Stimulated activated naive CD8-positive, alpha-beta T cell treated with anti-CD3 and anti-CD28 coated beads, Interleukin-15, Interleukin-2, amounts not matched to agents 100 U/mL and 50 U/mL, for 24 hours (primary cell): Measurements from ENCODE around the gene LTA.

Source experiments
- ATAC-seq: fragments of 150-1000 bp; cut with Tn5 transposase; one replicate; pipeline ENCODE4 v1.10.0; 2021
- DNase-seq: peaks from one replicate; pipeline ENCODE4 v3.0.0; 2021

LTA gene, protein sequence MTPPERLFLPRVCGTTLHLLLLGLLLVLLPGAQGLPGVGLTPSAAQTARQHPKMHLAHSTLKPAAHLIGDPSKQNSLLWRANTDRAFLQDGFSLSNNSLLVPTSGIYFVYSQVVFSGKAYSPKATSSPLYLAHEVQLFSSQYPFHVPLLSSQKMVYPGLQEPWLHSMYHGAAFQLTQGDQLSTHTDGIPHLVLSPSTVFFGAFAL

DNA sequence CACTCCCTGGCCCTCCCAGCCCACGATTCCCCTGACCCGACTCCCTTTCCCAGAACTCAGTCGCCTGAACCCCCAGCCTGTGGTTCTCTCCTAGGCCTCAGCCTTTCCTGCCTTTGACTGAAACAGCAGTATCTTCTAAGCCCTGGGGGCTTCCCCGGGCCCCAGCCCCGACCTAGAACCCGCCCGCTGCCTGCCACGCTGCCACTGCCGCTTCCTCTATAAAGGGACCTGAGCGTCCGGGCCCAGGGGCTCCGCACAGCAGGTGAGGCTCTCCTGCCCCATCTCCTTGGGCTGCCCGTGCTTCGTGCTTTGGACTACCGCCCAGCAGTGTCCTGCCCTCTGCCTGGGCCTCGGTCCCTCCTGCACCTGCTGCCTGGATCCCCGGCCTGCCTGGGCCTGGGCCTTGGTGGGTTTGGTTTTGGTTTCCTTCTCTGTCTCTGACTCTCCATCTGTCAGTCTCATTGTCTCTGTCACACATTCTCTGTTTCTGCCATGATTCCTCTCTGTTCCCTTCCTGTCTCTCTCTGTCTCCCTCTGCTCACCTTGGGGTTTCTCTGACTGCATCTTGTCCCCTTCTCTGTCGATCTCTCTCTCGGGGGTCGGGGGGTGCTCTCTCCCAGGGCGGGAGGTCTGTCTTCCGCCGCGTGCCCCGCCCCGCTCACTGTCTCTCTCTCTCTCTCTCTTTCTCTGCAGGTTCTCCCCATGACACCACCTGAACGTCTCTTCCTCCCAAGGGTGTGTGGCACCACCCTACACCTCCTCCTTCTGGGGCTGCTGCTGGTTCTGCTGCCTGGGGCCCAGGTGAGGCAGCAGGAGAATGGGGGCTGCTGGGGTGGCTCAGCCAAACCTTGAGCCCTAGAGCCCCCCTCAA, at the start of gene LTA:
Gene LTA, plus strand, starts transcription at position 249 of the 871 bp plus-strand sequence. Its CDS starts 454 bp downstream, at position 703.
- DNase-seq (peak; percentile 85), ATAC-seq (peak; percentile 56)

DNA sequence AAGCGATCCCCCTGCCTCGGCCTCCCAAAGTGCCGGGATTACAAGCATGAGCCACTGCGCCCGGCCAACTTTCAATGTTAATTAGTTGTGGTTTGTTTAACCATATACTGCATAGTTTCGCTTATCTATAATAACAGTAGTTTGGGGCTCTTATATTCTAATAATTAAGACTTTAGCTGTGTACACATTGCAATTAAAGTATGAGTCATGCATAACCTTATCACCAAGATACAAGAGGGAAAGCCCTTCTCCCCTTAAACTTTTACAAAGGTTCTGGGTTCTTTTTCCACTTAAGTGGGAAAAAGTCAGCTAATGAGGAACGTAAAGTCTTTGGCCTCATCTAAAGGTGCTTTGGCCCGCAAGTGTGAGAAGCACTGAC, 46.5 kb upstream of the LTA start:
- ATAC-seq (no peak), DNase-seq (no peak)

DNA sequence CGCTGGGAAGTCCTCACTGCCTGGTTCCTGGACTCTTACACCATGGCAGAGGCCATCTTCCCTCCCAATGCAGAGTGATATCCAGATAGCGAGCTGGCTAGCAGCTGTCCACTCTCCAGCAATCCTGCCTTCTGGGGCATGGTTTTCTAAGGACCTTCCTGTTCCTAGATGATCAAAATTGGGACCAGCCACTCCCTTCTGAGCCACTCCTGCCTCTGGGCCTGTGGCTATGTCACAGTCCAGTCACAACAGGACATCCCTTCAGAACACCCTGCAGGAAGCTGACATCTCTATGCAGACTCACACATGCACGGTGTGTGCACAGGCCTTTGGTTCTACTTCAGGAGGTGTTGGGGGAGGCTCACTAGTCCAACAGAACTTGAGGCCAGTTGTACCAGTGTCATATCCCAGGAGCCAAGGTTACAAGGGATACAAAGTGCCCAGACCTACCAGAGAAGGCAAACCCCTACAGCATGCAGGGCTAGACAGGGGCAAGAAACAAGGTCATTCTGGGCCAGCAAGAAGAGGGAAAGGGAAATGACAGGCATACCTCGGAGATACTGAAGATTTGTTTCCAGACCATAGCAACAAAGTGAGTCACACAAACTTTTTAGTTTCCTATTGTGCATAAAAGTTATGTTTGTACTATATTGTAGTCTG, 46.0 kb upstream of the LTA start:
- ATAC-seq (no peak), DNase-seq (no peak)

DNA sequence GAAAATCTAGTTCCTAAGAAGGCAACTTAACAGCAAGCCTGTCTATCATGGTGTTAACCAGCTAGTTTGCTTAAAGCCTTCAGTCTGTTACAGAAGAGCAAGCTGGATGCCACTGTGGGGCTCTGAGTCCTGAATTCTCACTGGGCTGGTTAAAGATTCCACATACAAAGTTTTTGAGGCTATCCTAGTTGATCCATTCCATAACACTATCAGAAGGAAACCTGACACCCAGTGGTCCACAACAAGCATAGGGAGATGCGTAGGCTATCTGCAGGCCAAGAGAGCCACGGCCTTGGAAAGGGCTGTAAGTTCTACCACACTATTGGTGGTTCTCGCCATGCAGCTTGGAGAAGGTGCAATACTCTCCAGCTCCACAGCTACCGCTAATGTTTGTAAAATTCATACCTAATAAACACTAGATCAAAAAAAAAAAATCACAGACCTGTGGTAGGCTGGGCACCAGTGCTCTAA, 43.7 kb upstream of the LTA start:
- peak; percentile 14 for ATAC-seq
- no peak for DNase-seq

DNA sequence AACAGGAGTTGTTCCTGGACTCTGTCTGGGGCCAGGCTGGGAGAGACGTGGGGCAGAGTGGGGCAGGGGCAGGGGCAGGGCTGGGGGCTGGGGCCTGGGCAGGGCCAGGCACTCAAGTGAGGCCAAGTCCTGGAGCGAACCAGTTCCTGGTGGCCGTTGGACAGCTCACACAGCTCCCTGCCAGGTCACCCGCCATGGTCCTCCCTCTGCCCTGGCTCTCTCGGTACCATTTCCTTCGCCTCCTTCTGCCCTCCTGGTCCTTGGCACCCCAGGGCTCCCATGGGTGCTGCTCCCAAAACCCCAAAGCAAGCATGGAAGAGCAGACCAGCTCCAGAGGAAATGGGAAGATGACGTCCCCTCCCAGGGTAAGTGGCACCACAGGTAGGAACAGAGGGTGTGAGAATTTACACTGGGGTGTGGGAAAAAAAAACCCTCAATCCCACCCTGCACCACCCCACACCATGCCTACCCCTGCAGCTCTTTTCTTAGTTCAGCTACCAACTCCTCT, 43.2 kb upstream of the LTA start, which contains the start of gene MCCD1:
Gene MCCD1, plus strand, starts transcription at position 142 of the 508 bp plus-strand sequence. Its CDS starts 53 bp downstream, at position 195.
- peak; percentile 21 for ATAC-seq

DNA sequence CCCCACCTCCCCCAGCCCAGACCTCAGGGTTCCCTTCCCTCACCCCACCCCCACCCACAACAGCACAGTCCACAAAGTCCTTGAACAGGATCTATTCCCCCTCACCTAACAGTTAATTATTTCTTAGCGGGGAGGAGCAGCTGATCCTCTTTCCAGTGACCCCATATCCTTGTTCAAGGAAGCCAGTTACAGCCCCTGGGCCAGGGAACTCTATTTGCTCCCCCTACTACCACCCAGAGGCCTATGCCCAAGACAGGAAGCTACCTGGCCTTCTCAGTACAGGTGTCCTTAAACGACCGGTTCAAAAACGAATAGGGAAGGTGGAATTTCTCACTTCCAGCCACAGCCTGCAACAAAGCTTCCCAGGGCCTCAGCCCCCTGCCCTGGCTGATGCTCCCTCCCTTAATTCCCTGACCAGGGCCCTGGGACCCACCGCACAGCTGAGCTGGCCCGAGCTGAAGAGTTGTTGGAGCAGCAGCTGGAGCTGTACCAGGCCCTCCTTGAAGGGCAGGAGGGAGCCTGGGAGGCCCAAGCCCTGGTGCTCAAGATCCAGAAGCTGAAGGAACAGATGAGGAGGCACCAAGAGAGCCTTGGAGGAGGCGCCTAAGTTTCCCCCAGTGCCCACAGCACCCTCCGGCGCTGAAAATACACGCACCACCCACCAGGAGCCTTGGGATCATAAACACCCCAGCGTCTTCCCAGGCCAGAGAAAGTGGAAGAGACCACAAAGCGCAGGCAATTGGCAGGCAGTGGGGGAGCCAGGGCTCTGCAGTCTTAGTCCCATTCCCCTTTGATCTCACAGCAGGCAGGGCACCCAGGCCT, 42.5 kb upstream of the LTA start:
- DNase-seq (no peak), ATAC-seq (no peak)

More for the DNA sequence above, 43.2 kb upstream of the LTA start, which contains the start of gene MCCD1:
- no peak for DNase-seq

DNA sequence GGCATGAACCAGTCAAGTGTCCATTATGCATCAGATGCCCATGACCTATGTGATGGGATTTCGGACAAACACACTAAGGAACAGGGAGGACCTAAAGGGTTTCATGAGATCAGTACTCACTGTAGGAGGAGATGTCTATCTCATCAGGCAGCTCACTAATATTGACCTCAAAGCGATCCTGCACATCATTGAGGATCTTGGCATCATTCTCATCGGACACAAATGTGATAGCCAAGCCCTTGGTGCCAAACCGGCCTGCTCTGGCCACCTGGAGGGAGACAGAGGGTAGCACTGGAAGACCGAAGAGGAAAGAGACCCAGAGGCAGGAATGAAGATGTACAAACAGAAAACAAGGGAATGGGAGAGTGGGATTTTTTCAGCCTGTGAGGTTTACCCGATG, 41.4 kb upstream of the LTA start:
- no peak for ATAC-seq
- DNase-seq: no peak

DNA sequence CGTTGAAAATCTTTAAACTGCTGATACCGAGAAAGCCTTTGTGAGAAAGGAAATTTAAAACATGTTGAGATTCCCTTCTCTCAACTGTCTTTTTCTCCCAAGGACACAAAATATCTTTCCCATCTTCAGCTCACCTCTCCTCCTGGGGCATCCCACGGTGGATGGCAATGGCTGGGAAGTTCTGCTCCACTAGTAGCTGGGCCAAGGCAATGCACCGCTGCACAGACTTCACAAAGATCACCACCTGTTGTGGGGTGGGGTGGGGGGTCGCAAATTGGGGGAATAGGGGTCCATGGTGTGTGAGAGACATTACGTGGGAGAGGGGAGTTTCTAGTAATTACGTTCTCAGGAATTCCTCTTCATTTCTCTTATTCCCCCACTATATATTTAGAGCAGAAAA, 40.9 kb upstream of the LTA start:
- DNase-seq (no peak), ATAC-seq (no peak)

DNA sequence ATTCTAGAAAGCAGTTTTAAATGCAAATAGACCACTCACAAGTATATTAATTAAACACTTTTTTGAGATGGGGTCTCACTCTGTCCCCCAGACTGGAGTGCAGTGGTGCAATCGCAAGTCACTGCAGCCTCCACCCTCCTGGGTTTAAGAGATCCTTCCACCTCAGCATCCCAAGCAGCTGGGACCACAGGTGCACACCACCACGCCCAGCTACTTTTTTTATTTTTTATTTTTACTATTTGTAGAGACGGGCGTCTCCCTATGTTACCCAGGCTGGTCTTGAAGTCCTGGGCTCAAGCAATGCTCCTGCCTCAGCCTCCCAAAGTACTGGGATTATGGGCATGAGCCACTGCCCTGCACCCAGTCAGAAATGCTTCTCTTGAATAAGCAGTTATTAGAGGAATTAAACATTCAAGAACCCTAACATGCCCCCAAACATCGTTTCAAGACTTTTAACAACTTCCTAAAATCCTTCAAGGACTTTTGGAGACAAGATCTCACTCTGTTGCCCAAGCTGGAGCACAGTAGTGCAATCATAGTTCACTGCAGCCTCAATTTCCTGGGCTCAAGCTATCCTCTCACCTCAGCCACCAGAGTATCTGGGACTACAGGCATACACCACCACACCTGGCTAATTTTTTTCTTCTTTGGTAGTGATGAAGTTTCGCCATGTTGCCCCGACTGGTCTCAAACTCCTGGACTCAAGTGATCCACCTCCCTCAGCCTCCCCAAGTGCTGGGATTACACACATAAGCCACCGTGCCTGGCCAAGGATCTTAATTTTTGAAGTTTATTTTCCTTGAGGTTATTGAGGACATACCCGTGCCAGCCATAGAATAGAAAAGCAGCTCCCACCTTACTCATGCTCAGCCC, 40.1 kb upstream of the LTA start:
- ATAC-seq (no peak), DNase-seq (no peak)

DNA sequence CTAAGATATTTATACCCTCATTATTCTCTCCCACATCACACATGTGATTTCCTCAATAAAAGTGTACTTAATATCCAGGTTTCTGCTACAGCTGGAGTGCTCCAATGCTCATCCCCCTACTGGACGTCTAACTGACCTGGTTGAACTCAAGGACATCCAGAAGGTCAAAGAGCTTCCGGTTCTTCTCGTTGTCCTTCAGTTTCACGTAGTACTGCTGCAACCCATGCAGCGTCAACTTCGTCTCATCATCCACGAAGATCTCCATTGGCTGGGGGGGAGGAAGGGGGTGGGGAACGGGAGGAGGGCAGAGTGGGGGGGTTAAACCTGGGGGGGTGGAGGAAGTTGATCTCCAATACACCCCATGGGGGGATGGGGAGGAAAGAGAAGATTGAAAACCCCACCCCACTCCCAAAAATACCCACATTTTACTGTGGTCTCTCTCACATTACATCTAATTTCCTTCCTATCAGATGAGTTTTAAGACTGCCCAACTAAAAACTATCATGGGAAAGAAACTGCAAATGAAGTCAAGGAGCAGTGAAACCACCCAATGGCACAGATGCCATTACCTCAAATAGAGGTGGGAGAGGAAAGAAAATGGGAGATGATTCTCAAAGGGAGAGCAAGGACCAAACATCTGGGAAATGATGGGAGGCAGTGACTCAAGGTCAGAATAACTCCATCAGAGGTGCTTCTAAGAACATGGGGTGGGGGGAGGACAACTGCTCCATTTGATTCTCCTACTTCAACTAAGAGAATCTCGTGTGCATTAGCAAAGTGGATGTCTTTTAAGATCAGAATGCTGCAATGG, 39.2 kb upstream of the LTA start:
- DNase-seq (no peak), ATAC-seq (no peak)

DNA sequence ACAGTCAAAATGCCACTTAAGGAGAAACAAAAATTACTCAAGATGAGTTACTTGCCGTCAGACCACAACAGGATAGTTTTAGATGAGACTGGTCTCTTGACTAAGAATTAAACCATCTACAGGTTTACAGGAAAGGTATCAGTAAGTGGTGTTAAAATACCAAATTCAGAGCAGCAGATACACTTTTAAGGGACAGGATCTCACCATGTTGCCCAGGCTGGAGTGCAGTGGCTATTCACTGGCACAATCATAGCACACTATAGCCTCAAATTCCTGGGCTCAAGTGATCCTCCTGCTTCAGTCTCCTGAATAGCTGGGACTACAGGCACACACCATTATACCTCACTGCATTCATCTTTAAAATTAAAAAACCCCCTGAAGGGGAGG, 38.6 kb upstream of the LTA start:
- ATAC-seq: no peak
- DNase-seq: no peak

DNA sequence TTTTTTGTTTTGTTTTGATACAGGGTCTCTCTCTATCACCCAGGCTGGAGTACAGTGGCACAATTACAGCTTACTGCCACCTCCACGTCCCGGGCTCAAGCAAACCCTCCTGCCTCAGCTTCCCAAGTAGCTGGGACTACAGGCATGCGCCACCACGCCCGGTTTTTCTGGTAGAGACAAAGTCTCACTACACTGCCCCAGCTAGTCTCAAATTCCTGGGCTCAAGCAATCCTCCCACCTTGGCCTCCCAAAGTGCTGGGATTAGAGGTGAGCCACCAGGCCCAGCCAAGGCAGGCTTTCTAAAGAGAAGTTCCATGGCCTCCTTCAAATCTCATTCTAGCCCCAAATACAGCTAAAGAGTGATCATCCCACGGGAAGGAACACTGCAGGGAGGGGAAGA, 38.1 kb upstream of the LTA start:
- ATAC-seq (no peak), DNase-seq (no peak)

DNA sequence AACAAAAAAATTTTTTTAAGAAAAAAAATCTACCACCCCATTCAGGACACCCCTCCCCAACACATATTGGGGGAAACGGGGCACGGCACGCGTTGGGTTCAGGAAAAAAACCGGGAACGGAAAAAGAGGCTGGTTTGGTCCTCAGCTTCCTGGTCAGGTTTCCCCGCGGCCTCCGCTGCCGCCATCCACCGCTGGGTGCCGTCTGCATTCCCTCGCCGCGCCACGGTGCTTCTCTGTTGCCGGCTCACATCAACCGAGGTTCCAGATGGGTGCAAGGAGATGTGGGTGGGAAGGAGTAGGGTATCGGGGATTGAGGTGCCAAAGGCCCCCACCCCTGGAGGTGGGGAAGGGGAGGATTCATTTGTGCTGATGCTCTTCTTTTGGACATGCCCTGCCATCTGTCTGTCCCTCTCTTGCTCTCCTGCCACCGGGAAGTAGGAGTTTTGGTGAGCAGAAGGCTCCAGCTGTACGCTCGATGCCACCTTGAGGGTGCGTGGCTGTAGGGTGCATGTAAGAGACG, 37.5 kb upstream of the LTA start:
- DNase-seq (no peak), ATAC-seq (no peak)

DNA sequence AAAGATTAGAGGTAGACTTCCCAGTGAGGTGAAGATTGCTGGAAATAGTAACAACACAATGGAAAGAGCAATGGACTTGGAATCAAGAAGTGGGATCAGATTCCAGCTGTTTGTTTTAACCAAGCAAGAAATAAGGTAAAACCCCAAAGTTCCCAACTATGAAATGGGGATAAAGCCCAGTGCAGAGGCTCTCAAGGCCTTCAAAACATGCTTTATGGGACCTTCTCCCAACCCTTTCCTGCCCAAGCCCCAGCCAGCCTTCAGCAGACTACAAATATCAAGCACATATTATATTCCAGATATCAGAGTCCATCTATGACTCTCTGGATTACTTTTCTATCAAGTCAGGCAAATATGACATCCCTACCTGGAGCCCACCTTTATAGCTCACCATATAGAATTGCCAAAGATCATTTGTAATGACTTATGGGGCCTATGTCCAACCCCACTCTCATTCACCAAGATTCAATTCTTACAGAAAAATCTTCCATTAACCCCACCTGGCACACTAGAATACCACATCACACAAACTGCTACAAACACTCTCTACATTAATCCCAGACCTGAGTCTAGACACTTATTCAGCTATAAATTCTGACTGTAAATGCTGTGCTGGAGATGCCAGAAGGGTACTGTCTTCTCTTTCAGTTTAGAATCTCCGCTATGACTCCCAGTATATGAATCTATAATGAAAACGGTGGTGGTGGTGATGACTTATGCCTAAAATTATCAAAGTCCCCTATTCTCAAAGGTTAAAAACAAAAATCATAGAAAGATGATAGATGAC, 36.4 kb upstream of the LTA start:
- ATAC-seq (peak; percentile 16), DNase-seq (no peak)

DNA sequence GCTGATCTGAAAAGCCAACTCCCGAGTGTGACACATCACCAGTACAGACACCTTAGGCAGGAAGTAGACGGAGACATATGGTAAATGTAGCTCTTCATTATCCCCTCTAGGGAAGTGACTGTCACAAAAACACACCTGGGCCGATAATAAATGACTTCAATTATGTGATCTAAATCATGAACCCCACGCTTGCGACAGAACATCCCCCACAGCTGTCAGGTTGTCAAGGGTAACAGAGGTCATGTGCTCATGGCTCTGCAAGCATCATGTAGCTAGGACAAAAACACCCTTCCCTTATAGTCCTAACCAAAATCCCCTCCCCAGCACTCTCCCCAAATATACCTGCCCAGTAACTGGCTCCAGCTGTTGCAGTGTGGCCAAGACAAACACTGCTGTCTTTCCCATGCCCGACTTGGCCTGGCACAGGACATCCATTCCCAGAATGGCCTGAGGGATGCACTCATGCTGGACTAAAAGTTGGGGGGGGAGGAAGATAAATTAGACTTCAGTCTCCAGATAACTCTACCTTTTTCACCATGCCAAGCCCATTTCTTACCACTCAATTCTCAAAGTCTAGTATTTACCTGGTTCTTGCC, 33.2 kb upstream of the LTA start:
- no peak for ATAC-seq
- no peak for DNase-seq

DNA sequence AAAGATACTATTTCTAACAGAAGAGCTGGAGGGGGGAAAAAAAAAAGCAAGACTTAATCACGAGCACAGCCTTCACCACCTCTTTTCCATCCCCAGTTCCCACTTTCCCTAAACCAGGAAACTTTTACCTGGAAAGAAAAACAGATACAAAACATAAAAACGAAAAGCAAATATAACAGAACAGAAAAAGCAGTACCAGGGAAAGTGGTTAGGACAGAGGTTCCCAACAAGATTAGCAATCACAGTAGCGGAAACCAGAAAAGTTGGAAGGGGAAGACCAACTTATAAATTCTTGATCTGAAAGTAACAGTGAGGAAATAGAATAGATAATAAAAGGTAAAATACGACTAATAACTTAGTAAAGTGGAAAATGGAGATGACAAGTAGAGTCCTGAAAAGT, 31.4 kb upstream of the LTA start:
- DNase-seq (no peak), ATAC-seq (no peak)

DNA sequence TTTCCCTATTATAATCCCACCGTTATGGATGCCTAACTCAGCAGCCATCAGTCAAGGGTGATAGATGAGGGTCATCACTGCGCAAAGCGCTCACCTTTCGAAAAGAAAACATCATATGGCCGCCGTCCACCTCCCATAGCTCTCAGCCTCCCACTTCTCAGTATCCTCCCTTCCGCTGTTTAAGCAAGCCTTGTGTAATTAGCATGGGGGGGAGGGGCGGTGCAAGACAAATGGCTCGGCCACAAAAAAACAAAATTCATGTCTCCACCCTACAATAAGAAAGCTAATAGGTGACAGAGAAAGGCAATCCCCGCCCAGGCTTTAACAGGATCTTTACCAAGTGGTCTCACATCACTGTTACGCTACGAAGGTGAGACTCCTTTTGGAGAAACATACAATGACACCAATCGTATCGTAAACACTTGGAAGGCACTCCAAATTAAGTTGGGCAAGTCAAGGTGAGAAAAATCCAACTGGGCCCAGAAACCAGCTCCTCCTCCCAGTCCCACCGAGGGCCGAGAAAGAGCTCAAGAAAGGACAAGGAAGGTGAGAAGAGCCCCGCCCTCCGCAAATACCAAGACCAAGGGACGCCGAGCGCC, 30.9 kb upstream of the LTA start:
- ATAC-seq: peak; percentile 10
- DNase-seq: peak; percentile 68
